IMR-90 (cell line): ENCODE data around the gene TMCO1. TPM values are rescaled to one million over a fixed set of nuclear protein-coding genes. Genes with fewer than 3 reads are reported as not detected.
A peak's percentile ranks its signal among the peaks of the same experiment; 100 is the strongest.

Experiments used
- ATAC-seq: fragments of 200-7000 bp; cut with Tn5 transposase; 2 replicates; pipeline ENCODE4 v1.9.1; 2020; ENCODE audit warnings: low read depth, mild to moderate bottlenecking, moderate library complexity
- BruUV-seq: library from RNA; stranded (reverse); fragments of 400-500 nt; replicated peaks from 2 replicates; lab custom pipeline; 2021; lab: Mats Ljungman, UMichigan
- CTCF ChIA-PET: fragments of 300-600 bp; formaldehyde crosslinking; extraction: SDS; loops from one replicate; lab custom pipeline; 2021; ENCODE audit warnings: antibody characterized with exemption; lab: Yijun Ruan, JAX
- POLR2A ChIA-PET: fragments of 300-600 bp; sonication (Branson Sonifier 250); formaldehyde crosslinking; loops from one replicate; lab custom pipeline; 2022; ENCODE audit warnings: antibody characterized with exemption; ENCODE audit not compliant: unreplicated experiment; lab: Charles Lee
- DNase-seq: peaks from one replicate; pipeline ENCODE4 v3.0.0; 2013
- H2AFZ ChIP-seq: replicated peaks from 2 replicates; pipeline ENCODE3; 2013; ENCODE audit warnings: low read length, mild to moderate bottlenecking; ENCODE audit not compliant: poor library complexity
- H2AK5ac ChIP-seq: 2 replicates; pipeline ENCODE4 v1.6.1; 2013; ENCODE audit warnings: low read depth, low read length, inconsistent platforms
- H2AK9ac ChIP-seq: replicated peaks from 2 replicates; pipeline ENCODE3; 2013; ENCODE audit warnings: mild to moderate bottlenecking, low read depth, low read length, moderate library complexity; ENCODE audit not compliant: poor library complexity
- H2BK120ac ChIP-seq: 2 replicates; pipeline ENCODE4 v1.6.1; 2013; ENCODE audit warnings: low read depth, low read length, inconsistent platforms
- H2BK15ac ChIP-seq: 3 replicates; pipeline ENCODE4 v1.6.1; 2013; ENCODE audit warnings: low read depth, low read length, inconsistent platforms
- H2BK20ac ChIP-seq: 2 replicates; pipeline ENCODE4 v1.6.1; 2013; ENCODE audit warnings: low read depth, mild to moderate bottlenecking, inconsistent platforms, low read length, moderate library complexity
- H2BK5ac ChIP-seq: 2 replicates; pipeline ENCODE4 v1.6.1; 2013; ENCODE audit warnings: mild to moderate bottlenecking, low read depth, low read length, inconsistent platforms; ENCODE audit not compliant: poor library complexity, severe bottlenecking
- H3K14ac ChIP-seq: replicated peaks from 2 replicates; pipeline ENCODE4 v1.6.1; 2013; ENCODE audit warnings: low read depth, low read length, inconsistent platforms
- H3K18ac ChIP-seq: 2 replicates; pipeline ENCODE4 v1.6.1; 2013; ENCODE audit warnings: low read depth, low read length, control low read depth
- H3K23ac ChIP-seq: 2 replicates; pipeline ENCODE4 v1.6.1; 2013; ENCODE audit warnings: low read depth, low read length, inconsistent platforms
- H3K27ac ChIP-seq: 2 replicates; pipeline ENCODE4 v1.5.1; 2013; ENCODE audit warnings: mild to moderate bottlenecking, control low read depth, low read length; ENCODE audit not compliant: insufficient read depth
- H3K27me3 ChIP-seq: 2 replicates; pipeline ENCODE4 v1.6.1; 2013; ENCODE audit warnings: low read length; ENCODE audit not compliant: control insufficient read depth, insufficient read depth
- H3K36me3 ChIP-seq: 2 replicates; pipeline ENCODE4 v1.6.1; 2013; ENCODE audit warnings: low read length, mixed read lengths; ENCODE audit not compliant: control insufficient read depth, insufficient read depth
- H3K4ac ChIP-seq: 2 replicates; pipeline ENCODE4 v1.6.1; 2013; ENCODE audit warnings: low read depth, low read length, inconsistent platforms
- H3K4me1 ChIP-seq: 2 replicates; pipeline ENCODE4 v1.6.1; 2013; ENCODE audit warnings: low read length, mixed read lengths; ENCODE audit not compliant: control insufficient read depth, insufficient read depth
- H3K4me2 ChIP-seq: 2 replicates; pipeline ENCODE4 v1.6.1; 2013; ENCODE audit warnings: low read depth, mild to moderate bottlenecking, control low read depth, low read length, moderate library complexity
- H3K4me3 ChIP-seq: 2 replicates; pipeline ENCODE4 v1.5.1; 2013; ENCODE audit warnings: low read depth, mild to moderate bottlenecking, control low read depth, low read length, moderate library complexity; ENCODE audit not compliant: insufficient read depth
- H3K56ac ChIP-seq: 2 replicates; pipeline ENCODE4 v1.6.1; 2013; ENCODE audit warnings: low read length, inconsistent platforms; ENCODE audit not compliant: insufficient read depth; ENCODE audit errors: extremely low read depth
- H3K79me1 ChIP-seq, 2 experiments: 2 replicates each; pipeline ENCODE4 v1.6.1; 2013; ENCODE audit warnings: low read length in 2 of 2, inconsistent platforms in 1 of 2, low read depth in 1 of 2
- H3K9ac ChIP-seq: 2 replicates; pipeline ENCODE4 v1.6.1; 2013; ENCODE audit warnings: low read depth, low read length, control low read depth
- H3K9me1 ChIP-seq: 2 replicates; pipeline ENCODE4 v1.6.1; 2013; ENCODE audit warnings: low read length, inconsistent platforms; ENCODE audit not compliant: insufficient read depth
- H3K9me3 ChIP-seq: 2 replicates; pipeline ENCODE4 v1.6.1; 2013; ENCODE audit warnings: low read length; ENCODE audit not compliant: control insufficient read depth, insufficient read depth
- H4K20me1 ChIP-seq: 2 replicates; pipeline ENCODE4 v1.6.1; 2013; ENCODE audit warnings: low read length, inconsistent platforms; ENCODE audit not compliant: insufficient read depth
- H4K5ac ChIP-seq: 2 replicates; pipeline ENCODE4 v1.6.1; 2013; ENCODE audit warnings: mild to moderate bottlenecking, low read depth, low read length, control low read depth
- H4K8ac ChIP-seq, 2 experiments: 2 replicates each; pipeline ENCODE4 v1.6.1; 2013; ENCODE audit warnings: low read depth in 2 of 2, low read length in 2 of 2, control low read depth in 1 of 2, inconsistent platforms in 1 of 2
- H4K91ac ChIP-seq: 2 replicates; pipeline ENCODE4 v1.6.1; 2013; ENCODE audit warnings: low read depth, low read length, inconsistent platforms; ENCODE audit not compliant: insufficient read depth
- BHLHE40 ChIP-seq: fragments of 150-350 bp; IDR thresholded peaks from 2 replicates; pipeline ENCODE4 v1.6.1; 2016; ENCODE audit warnings: mild to moderate bottlenecking, low read depth, low read length
- CHD1 ChIP-seq: IDR thresholded peaks from 2 replicates; pipeline ENCODE4 v1.6.1; 2012; ENCODE audit warnings: low read depth, low read length, improper control_type of control experiment
- CTCF ChIP-seq: conservative IDR thresholded peaks from 2 replicates; pipeline ENCODE4 v1.5.1; 2012; ENCODE audit warnings: mild to moderate bottlenecking, low read depth, low read length, improper control_type of control experiment
- ELK1 ChIP-seq: fragments of 150-350 bp; IDR thresholded peaks from 2 replicates; pipeline ENCODE4 v1.6.1; 2016; ENCODE audit warnings: low read depth, mild to moderate bottlenecking, low read length, moderate library complexity, borderline replicate concordance
- FOS ChIP-seq: fragments of 150-350 bp; IDR thresholded peaks from 2 replicates; pipeline ENCODE4 v1.6.1; 2016; ENCODE audit warnings: low read depth, low read length
- MAFK ChIP-seq: IDR thresholded peaks from 2 replicates; pipeline ENCODE4 v1.6.1; 2012; ENCODE audit warnings: low read depth, low read length, improper control_type of control experiment
- MAZ ChIP-seq: IDR thresholded peaks from 2 replicates; pipeline ENCODE4 v1.6.1; 2012; ENCODE audit warnings: low read depth, mild to moderate bottlenecking, low read length, improper control_type of control experiment, moderate library complexity, borderline replicate concordance
- MXI1 ChIP-seq: IDR thresholded peaks from 2 replicates; pipeline ENCODE4 v1.6.1; 2012; ENCODE audit warnings: low read depth, mild to moderate bottlenecking, low read length, moderate library complexity, borderline replicate concordance
- NFE2L2 ChIP-seq: fragments of 150-350 bp; IDR thresholded peaks from 2 replicates; pipeline ENCODE4 v1.6.1; 2016; ENCODE audit warnings: low read depth, mild to moderate bottlenecking, low read length
- POLR2A ChIP-seq: IDR thresholded peaks from 2 replicates; pipeline ENCODE4 v1.6.1; 2012; ENCODE audit warnings: mild to moderate bottlenecking, low read depth, low read length
- RCOR1 ChIP-seq: IDR thresholded peaks from 2 replicates; pipeline ENCODE4 v1.6.1; 2012; ENCODE audit warnings: mild to moderate bottlenecking, low read length, improper control_type of control experiment; ENCODE audit not compliant: insufficient replicate concordance
- RFX5 ChIP-seq: IDR thresholded peaks from 2 replicates; pipeline ENCODE4 v1.8.0; 2012; ENCODE audit warnings: low read depth, mild to moderate bottlenecking, low read length, moderate library complexity
- USF2 ChIP-seq: fragments of 150-350 bp; IDR thresholded peaks from 2 replicates; pipeline ENCODE4 v1.6.1; 2017; ENCODE audit warnings: mild to moderate bottlenecking, antibody characterized with exemption, low read length, low read depth
- WGBS, 2 experiments: methylation state at CpG; one replicate each; pipeline versions ENCODE4 v1.1.5 to v1.1.7; 2013; ENCODE audit warnings: missing lambda C conversion rate in 2 of 2; ENCODE audit not compliant: insufficient read length in 1 of 2; ENCODE audit errors: extremely low coverage in 2 of 2; 5-methylcytosine and 5-hydroxymethylcytosine counted together
- dilution Hi-C: fragments of 300-500 bp; cut with HindIII; formaldehyde crosslinking; loops from one replicate; pipeline ENCODE4 v1.14.3; 2018; ENCODE audit warnings: low sequenced_read_pairs; ENCODE audit not compliant: unreplicated experiment
- in situ Hi-C: fragments of 300-500 bp; cut with MboI; formaldehyde crosslinking; loops from 3 replicates; pipeline ENCODE4 v1.14.3; 2019; ENCODE audit warnings: low sequenced_read_pairs, inconsistent platforms, mixed read lengths
- intact Hi-C: fragments of 100-400 bp; cut with micrococcal nuclease; formaldehyde crosslinking; loops from 2 replicates; pipeline ENCODE4 v1.10.0; 2022
- polyA plus RNA-seq, 3 experiments: library from polyadenylated mRNA; depleted of rRNA; stranded (reverse); fragments of >200 nt; gene quantifications; 2 replicates each; pipeline ENCODE4 v1.2.3, GENCODE V29; 2012; ENCODE audit warnings: low replicate concordance in 1 of 3
- total RNA-seq: library from RNA; depleted of rRNA; stranded (reverse); fragments of >200 nt; gene quantifications from 2 replicates; pipeline ENCODE4 v1.2.3, GENCODE V29; 2012

Gene TMCO1
- total and polyA plus RNA-seq, 2 of the 4 experiments (the other 2 are of a cell fraction) = 86.4 to 113 TPM

- ChIA-PET CTCF (no interaction called here), POLR2A (no interaction called here)
- peak; percentile 26; the same call in 1 of the 2 replicates for TF ChIP-seq MAFK
- TF ChIP-seq CTCF = no peak
- peak; percentile 12; the same call in 1 of the 2 replicates for TF ChIP-seq BHLHE40
- no peak for TF ChIP-seq POLR2A
- no peak for TF ChIP-seq USF2
- TF ChIP-seq CHD1 = no peak
- TF ChIP-seq FOS = peak; percentile 68; the same call in 1 of the 2 replicates
- no peak for TF ChIP-seq MAZ
- TF ChIP-seq MXI1 = 0 out of 2 replicates have a peak, but pooled peaks have one; percentile 38
- TF ChIP-seq ELK1 = no peak
- no peak for TF ChIP-seq RFX5
- TF ChIP-seq NFE2L2 = peak; percentile 62; the same call in 1 of the 2 replicates
- peak; percentile 16 for TF ChIP-seq RCOR1
Measured at GRCh38 chr1:165773324-165773965, 4.8 kb upstream of the TMCO1 start.

More at GRCh38 chr1:165773324-165773965, 4.8 kb upstream of the TMCO1 start:
- Histone ChIP-seq H2AK9ac (peak overlapping the region; percentile 81), H4K91ac (peak overlapping the region; percentile 78), H3K9ac (no peak overlapping the region), H2BK120ac (peak overlapping the region; percentile 80), H3K79me1 (peaks cover 14 to 27% of the 10 kb centered on the region in 2 experiments), H4K8ac (peak overlapping the region in 1 of 2 experiments; percentile 55; a peak in 2 of 4 replicates), H3K4me1 (peaks cover 4% of the 10 kb centered on the region), H3K9me1 (peaks cover 3% of the 10 kb centered on the region; the same call in 1 of the 2 replicates), H2BK5ac (peak overlapping the region; percentile 84), H2AFZ (peak overlapping the region; percentile 46), H4K20me1 (no peaks in the 10 kb centered on the region), H2BK20ac (peak overlapping the region; percentile 88), H2BK15ac (peak overlapping the region; percentile 63; the same call in 2 of the 3 replicates), H4K5ac (peak overlapping the region; percentile 79; the same call in 1 of the 2 replicates), H3K36me3 (no peaks in the 10 kb centered on the region), H3K18ac (peak overlapping the region; percentile 48; the same call in 1 of the 2 replicates), H2AK5ac (peak overlapping the region; percentile 86; the same call in 1 of the 2 replicates), H3K4me2 (peak overlapping the region; percentile 20; the same call in 1 of the 2 replicates), H3K14ac (peak overlapping the region; percentile 39), H3K27me3 (no peaks in the 10 kb centered on the region), H3K23ac (0 out of 2 replicates have a peak overlapping the region, but pooled peaks have one; percentile 29), H3K9me3 (no peaks in the 10 kb centered on the region), H3K56ac (peak overlapping the region; percentile 9; the same call in 1 of the 2 replicates), H3K4ac (peak overlapping the region; percentile 91), H3K27ac (peak overlapping the region; percentile 45), H3K4me3 (no peak overlapping the region)
- intact Hi-C loops (no loop called here), in situ Hi-C loops (loop anchor here (5.0 kb wide), 1 partner anchor 49 kb away; no protein-coding TSS in a partner anchor), dilution Hi-C loops (no loop called here)
- peak; percentile 77 for ATAC-seq
- DNase-seq = peak; percentile 89
- no TSS peak for BruUV-seq
- 33% methylated on average over 1 of the region's 9 CpGs; no CpG with 5 or more reads in 1 of the 2 experiments for WGBS, 2 experiments
